Neural cell (in vitro differentiated cells): ENCODE measurements around the gene SVOP. TPM values are rescaled to one million over a fixed set of nuclear protein-coding genes. Genes with fewer than 3 reads are reported as not detected.
"Not testable (repeated sequence)": the region's sequence is repeated elsewhere in the genome, so short reads cannot be mapped to it uniquely, and the experiment has no call there.

Source experiments
- H2AFZ ChIP-seq: fragments of 200-600, 300-800 bp; sonication (generic), shearing (Covaris generic); 2 replicates; pipeline ENCODE4 v1.6.0; 2014; ENCODE audit warnings: low read depth, mild to moderate bottlenecking, antibody characterized with exemption, low read length, moderate library complexity
- H3F3A ChIP-seq: fragments of 200-600 bp; shearing (Covaris generic); 2 replicates; pipeline ENCODE4 v1.6.1; 2016; ENCODE audit warnings: mild to moderate bottlenecking, moderate library complexity, mixed read lengths, antibody characterized with exemption, low read length; ENCODE audit not compliant: insufficient read depth, poor library complexity, severe bottlenecking
- H3K27ac ChIP-seq: fragments of 200-600, 300-800 bp; sonication (generic), shearing (Covaris generic); 2 replicates; pipeline ENCODE4 v1.5.1; 2014; ENCODE audit warnings: mild to moderate bottlenecking, low read length, moderate library complexity
- H3K27me3 ChIP-seq: fragments of 300-800, 200-600 bp; sonication (generic), shearing (Covaris generic); 2 replicates; pipeline ENCODE4 v1.6.0; 2014; ENCODE audit warnings: mild to moderate bottlenecking, low read depth, low read length, moderate library complexity; ENCODE audit not compliant: insufficient read depth
- H3K36me3 ChIP-seq: fragments of 300-800, 200-600 bp; sonication (generic), shearing (Covaris generic); 2 replicates; pipeline ENCODE4 v1.5.1; 2014; ENCODE audit warnings: mild to moderate bottlenecking, antibody characterized with exemption, low read length, moderate library complexity; ENCODE audit not compliant: insufficient read depth
- H3K4me2 ChIP-seq: fragments of 300-800, 200-600 bp; sonication (generic), shearing (Covaris generic); 2 replicates; pipeline ENCODE4 v1.6.0; 2014; ENCODE audit warnings: mild to moderate bottlenecking, low read length
- H3K4me3 ChIP-seq: fragments of 300-800, 200-600 bp; sonication (generic), shearing (Covaris generic); 2 replicates; pipeline ENCODE4 v1.5.1; 2014; ENCODE audit warnings: mild to moderate bottlenecking, low read length, moderate library complexity
- H3K79me2 ChIP-seq: fragments of 200-600 bp; shearing (Covaris generic); replicated peaks from 2 replicates; pipeline ENCODE4 v1.6.0; 2014; ENCODE audit warnings: mild to moderate bottlenecking, low read length, moderate library complexity; ENCODE audit not compliant: insufficient read depth
- H3K9ac ChIP-seq: fragments of 300-800, 200-600 bp; sonication (generic), shearing (Covaris generic); 2 replicates; pipeline ENCODE4 v1.6.1; 2016; ENCODE audit warnings: mild to moderate bottlenecking, low read length, mixed read lengths
- H3K9me2 ChIP-seq: fragments of 200-600 bp; shearing (Covaris generic); 2 replicates; pipeline ENCODE4 v1.6.1; 2016; ENCODE audit warnings: mild to moderate bottlenecking, low read length, mixed read lengths; ENCODE audit not compliant: insufficient read depth
- H3K9me3 ChIP-seq: fragments of 200-600, 300-800 bp; sonication (generic), shearing (Covaris generic); 2 replicates; pipeline ENCODE4 v1.6.1; 2016; ENCODE audit warnings: mild to moderate bottlenecking, mixed run types, low read length, moderate library complexity, mixed read lengths
- H4K20me1 ChIP-seq: fragments of 200-600 bp; shearing (Covaris generic); 2 replicates; pipeline ENCODE4 v1.6.1; 2016; ENCODE audit warnings: mild to moderate bottlenecking, mixed run types; ENCODE audit not compliant: insufficient read depth
- CTCF ChIP-seq: fragments of 450-650 bp; IDR thresholded peaks from 2 replicates; pipeline ENCODE4 v1.5.1; 2014; ENCODE audit warnings: antibody characterized with exemption, mild to moderate bottlenecking, moderate library complexity; ENCODE audit not compliant: poor library complexity, severe bottlenecking
- EP300 ChIP-seq: fragments of 450-650 bp; conservative IDR thresholded peaks from 2 replicates; pipeline ENCODE4 v1.6.1; 2014; ENCODE audit warnings: antibody characterized with exemption, mild to moderate bottlenecking, moderate library complexity; ENCODE audit not compliant: poor library complexity, severe bottlenecking
- MXI1 ChIP-seq: fragments of 450-650 bp; conservative IDR thresholded peaks from 2 replicates; pipeline ENCODE4 v1.6.1; 2014; ENCODE audit warnings: antibody characterized with exemption, mild to moderate bottlenecking; ENCODE audit not compliant: poor library complexity, severe bottlenecking
- POLR2AphosphoS5 ChIP-seq: IDR thresholded peaks from 2 replicates; pipeline ENCODE4 v1.6.1; 2012
- RAD21 ChIP-seq: fragments of 450-650 bp; conservative IDR thresholded peaks from 2 replicates; pipeline ENCODE4 v1.6.1; 2014; ENCODE audit warnings: antibody characterized with exemption, mild to moderate bottlenecking, moderate library complexity
- SMC3 ChIP-seq: fragments of 450-650 bp; conservative IDR thresholded peaks from 2 replicates; pipeline ENCODE4 v1.6.1; 2014; ENCODE audit warnings: antibody characterized with exemption, mild to moderate bottlenecking, moderate library complexity; ENCODE audit not compliant: poor library complexity
- TAF1 ChIP-seq: IDR thresholded peaks from 2 replicates; pipeline ENCODE4 v1.6.1; 2012; ENCODE audit warnings: low read depth
- polyA plus RNA-seq: library from polyadenylated mRNA; depleted of rRNA; stranded (reverse); fragments of >200 nt; gene quantifications from 2 replicates; pipeline ENCODE4 v1.2.3, GENCODE V29; 2014
- small RNA-seq, 3 experiments: library from RNA; depleted of rRNA; stranded (forward); fragments of <200 nt; gene quantifications; one replicate each; pipeline ENCODE3, GENCODE V24; 2012
- TF ChIP-seq, protein P1 (sequence below): IDR thresholded peaks from 2 replicates; pipeline ENCODE4 v1.6.1; 2012; ENCODE audit warnings: borderline replicate concordance

Gene SVOP
- polyA plus RNA-seq, 1 donor from 2014 or later, result 41.3 TPM

DNA sequence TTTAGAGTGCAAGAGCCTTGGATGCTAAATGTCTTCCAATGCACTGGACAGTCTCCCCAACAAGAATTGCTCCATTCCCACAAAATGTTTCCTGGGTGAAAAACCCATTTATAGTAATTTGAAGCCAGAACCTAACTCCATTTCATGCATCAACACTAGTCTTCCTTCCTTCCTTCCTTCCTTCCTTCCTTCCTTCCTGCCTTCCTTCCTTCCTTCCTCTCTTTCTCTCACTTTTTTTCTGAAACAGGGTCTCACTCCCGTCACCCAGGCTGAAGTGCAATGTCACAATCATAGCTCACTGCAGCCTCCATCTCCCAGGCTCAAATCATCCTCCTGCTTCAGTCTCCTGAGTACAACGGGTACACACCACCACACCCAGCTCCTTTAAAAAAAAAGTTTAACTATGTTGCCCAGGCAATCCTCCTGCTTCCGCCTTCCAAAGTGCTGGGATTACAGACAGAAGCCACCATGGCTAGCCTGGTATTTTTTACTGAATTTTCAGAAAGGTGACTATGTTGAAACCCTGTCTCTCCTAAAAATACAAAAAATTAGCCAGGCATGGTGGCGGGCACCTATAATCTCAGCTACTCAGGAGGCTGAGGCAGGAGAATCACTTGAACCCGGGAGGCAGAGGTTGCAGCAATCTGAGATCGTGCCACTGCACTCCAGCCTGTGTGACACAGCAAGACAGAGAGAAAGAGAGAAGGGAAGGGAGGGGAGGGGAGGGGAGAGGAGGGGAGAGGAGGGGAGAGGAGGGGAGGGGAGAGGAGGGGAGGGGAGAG is 161.5 kb downstream of the SVOP start:
- not testable (repeated sequence) for H3K4me3 ChIP-seq, H3K9ac ChIP-seq, H3K9me2 ChIP-seq, H3K9me3 ChIP-seq, H2AFZ ChIP-seq, H3K4me2 ChIP-seq, H3K36me3 ChIP-seq, H4K20me1 ChIP-seq, H3K27me3 ChIP-seq, H3K27ac ChIP-seq, H3F3A ChIP-seq
- peaks cover 18% of the 10 kb centered on the region for H3K79me2 ChIP-seq

- Histone ChIP-seq H3K9me3 (no peaks in the 10 kb centered on the region), H3K4me2 (no peak overlapping the region), H3K79me2 (peaks cover 24% of the 10 kb centered on the region), H4K20me1 (no peaks in the 10 kb centered on the region), H3K9ac (peak overlapping the region; percentile 59), H2AFZ (no peak overlapping the region), H3K4me3 (peak overlapping the region; percentile 61), H3K36me3 (no peaks in the 10 kb centered on the region), H3F3A (no peaks in the 10 kb centered on the region), H3K27me3 (no peaks in the 10 kb centered on the region), H3K9me2 (no peaks in the 10 kb centered on the region), H3K27ac (no peak overlapping the region)
- TF ChIP-seq MXI1, result no peak
- TF ChIP-seq RAD21, result no peak
- TF ChIP-seq CTCF, result no peak
- TF ChIP-seq, protein P1, sequence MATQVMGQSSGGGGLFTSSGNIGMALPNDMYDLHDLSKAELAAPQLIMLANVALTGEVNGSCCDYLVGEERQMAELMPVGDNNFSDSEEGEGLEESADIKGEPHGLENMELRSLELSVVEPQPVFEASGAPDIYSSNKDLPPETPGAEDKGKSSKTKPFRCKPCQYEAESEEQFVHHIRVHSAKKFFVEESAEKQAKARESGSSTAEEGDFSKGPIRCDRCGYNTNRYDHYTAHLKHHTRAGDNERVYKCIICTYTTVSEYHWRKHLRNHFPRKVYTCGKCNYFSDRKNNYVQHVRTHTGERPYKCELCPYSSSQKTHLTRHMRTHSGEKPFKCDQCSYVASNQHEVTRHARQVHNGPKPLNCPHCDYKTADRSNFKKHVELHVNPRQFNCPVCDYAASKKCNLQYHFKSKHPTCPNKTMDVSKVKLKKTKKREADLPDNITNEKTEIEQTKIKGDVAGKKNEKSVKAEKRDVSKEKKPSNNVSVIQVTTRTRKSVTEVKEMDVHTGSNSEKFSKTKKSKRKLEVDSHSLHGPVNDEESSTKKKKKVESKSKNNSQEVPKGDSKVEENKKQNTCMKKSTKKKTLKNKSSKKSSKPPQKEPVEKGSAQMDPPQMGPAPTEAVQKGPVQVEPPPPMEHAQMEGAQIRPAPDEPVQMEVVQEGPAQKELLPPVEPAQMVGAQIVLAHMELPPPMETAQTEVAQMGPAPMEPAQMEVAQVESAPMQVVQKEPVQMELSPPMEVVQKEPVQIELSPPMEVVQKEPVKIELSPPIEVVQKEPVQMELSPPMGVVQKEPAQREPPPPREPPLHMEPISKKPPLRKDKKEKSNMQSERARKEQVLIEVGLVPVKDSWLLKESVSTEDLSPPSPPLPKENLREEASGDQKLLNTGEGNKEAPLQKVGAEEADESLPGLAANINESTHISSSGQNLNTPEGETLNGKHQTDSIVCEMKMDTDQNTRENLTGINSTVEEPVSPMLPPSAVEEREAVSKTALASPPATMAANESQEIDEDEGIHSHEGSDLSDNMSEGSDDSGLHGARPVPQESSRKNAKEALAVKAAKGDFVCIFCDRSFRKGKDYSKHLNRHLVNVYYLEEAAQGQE, result no peak
- no peak for TF ChIP-seq POLR2AphosphoS5
- TF ChIP-seq SMC3, result no peak
- no peak for TF ChIP-seq TAF1
- no peak for TF ChIP-seq EP300
Measured at GRCh38 chr12:108858311-108859074, 162.4 kb downstream of the SVOP start.

Small RNA genes within 50 kb of the gene (small RNA-seq; reads per million reads assigned to genes)
- gene AC190387.1 (0 reads per million in 3 experiments), gene RNA5SP372 (0.26 to 0.49 (median 0.42) reads per million in 3 experiments), gene RNU6-361P (0 reads per million in 3 experiments)

Other genes with a start within 250 kb of the SVOP start
- gene SSH1, start 163.5 kb downstream of the SVOP start, polyA plus RNA-seq, result 2.6 and 3.8 TPM in 2 replicates
- not detected in 2 replicates for gene DAO, start 141.0 kb downstream of the SVOP start, polyA plus RNA-seq
- 37.2 and 40.6 TPM in 2 replicates for gene USP30, start 31.5 kb upstream of the SVOP start, polyA plus RNA-seq
- 44.0 and 51.8 TPM in 2 replicates for gene ALKBH2, start 72.4 kb upstream of the SVOP start, polyA plus RNA-seq
- gene UNG, start 76.5 kb upstream of the SVOP start, polyA plus RNA-seq, result 38.4 and 42.5 TPM in 2 replicates
- 0.22 TPM in 2 replicates for gene ACACB, start 95.5 kb upstream of the SVOP start, polyA plus RNA-seq